Measurements from ENCODE around the gene SGCD. TPM values are rescaled to one million over a fixed set of nuclear protein-coding genes. Genes with fewer than 3 reads are reported as not detected.

Gene SGCD
- total RNA-seq, 1 experiment from 2014 or later, result not detected

DNA sequence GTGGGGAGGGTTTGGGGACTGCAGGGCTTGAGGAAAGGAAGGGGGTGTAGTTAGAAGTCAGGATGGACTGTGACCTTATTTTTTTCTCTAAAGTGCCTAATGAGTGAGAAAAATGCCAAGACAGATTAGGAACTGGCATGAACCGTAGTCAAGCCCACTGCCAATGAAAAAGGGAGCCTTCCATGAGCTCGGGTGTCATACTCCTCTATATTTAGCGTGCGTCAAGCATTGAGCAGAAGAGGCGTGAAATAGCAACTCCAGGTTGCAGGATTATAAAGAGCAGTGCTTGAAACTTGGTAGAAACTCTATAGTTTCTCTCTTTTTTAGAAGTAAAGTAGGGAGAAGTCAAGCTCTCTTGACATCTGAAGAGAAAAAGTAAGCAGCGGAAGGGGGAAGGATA lies 1.8 kb downstream of the SGCD start:
- Histone ChIP-seq H3K9me2 (ENCODE audit: insufficient read depth) (no peaks in the 10 kb centered on the region), H2AFZ (ENCODE audit: low read depth, low read length, poor library complexity, severe bottlenecking) (no peak overlapping the region), H3K4me2 (ENCODE audit: low read length) (no peak overlapping the region), H3K79me2 (ENCODE audit: insufficient read depth, low read length) (no peaks in the 10 kb centered on the region), H3K36me3 (ENCODE audit: control insufficient read depth in 1 of 2, insufficient read depth in 2 of 2, low read length in 2 of 2) (no peaks in the 10 kb centered on the region), H4K20me1 (ENCODE audit: insufficient read depth) (no peaks in the 10 kb centered on the region), H3K4me3 (replicated peaks in 1 of 2; ENCODE audit: low read depth in 1 of 2, low read length in 2 of 2) (no peak overlapping the region), H3K9ac (ENCODE audit: low read length) (no peak overlapping the region), H3K27ac (ENCODE audit: low read depth, low read length) (no peak overlapping the region), H3K27me3 (ENCODE audit: insufficient read depth, low read length) (no peaks in the 10 kb centered on the region), H3K9me3 (ENCODE audit: control insufficient read depth in 1 of 2, insufficient read depth in 1 of 2, low read depth in 1 of 2, low read length in 2 of 2) (peaks cover 0 to 3% of the 10 kb centered on the region in 2 experiments; a peak in 2 of 4 replicates), H3K4me1 (ENCODE audit: control insufficient read depth in 1 of 2, insufficient read depth in 2 of 2, low read length in 2 of 2) (no peaks in the 10 kb centered on the region)
- DNase-seq (ENCODE audit: low read depth, low spot score), result no peak
- no TSS peak for BruUV-seq (replicated peaks)
- no peak for ATAC-seq
- POLR2A ChIA-PET, result no interaction called here
- TF ChIP-seq TCF7L2 (IDR thresholded peaks at IDR 0.05; ENCODE audit: borderline replicate concordance, extremely low read depth, insufficient read depth, insufficient read length) (no peak), ZFX (IDR thresholded peaks at IDR 0.05) (no peak), ELF1 (IDR thresholded peaks at IDR 0.05; ENCODE audit: borderline replicate concordance, low read depth) (no peak), ATF3 (IDR thresholded peaks at IDR 0.05) (no peak), EZH2phosphoT487 (IDR thresholded peaks at IDR 0.05; ENCODE audit: borderline replicate concordance) (no peak), CEBPB (IDR thresholded peaks at IDR 0.05; ENCODE audit: low read depth) (no peak), RAD21 (IDR thresholded peaks at IDR 0.05; ENCODE audit: low read depth) (no peak)
- TF ChIP-seq, protein P1, sequence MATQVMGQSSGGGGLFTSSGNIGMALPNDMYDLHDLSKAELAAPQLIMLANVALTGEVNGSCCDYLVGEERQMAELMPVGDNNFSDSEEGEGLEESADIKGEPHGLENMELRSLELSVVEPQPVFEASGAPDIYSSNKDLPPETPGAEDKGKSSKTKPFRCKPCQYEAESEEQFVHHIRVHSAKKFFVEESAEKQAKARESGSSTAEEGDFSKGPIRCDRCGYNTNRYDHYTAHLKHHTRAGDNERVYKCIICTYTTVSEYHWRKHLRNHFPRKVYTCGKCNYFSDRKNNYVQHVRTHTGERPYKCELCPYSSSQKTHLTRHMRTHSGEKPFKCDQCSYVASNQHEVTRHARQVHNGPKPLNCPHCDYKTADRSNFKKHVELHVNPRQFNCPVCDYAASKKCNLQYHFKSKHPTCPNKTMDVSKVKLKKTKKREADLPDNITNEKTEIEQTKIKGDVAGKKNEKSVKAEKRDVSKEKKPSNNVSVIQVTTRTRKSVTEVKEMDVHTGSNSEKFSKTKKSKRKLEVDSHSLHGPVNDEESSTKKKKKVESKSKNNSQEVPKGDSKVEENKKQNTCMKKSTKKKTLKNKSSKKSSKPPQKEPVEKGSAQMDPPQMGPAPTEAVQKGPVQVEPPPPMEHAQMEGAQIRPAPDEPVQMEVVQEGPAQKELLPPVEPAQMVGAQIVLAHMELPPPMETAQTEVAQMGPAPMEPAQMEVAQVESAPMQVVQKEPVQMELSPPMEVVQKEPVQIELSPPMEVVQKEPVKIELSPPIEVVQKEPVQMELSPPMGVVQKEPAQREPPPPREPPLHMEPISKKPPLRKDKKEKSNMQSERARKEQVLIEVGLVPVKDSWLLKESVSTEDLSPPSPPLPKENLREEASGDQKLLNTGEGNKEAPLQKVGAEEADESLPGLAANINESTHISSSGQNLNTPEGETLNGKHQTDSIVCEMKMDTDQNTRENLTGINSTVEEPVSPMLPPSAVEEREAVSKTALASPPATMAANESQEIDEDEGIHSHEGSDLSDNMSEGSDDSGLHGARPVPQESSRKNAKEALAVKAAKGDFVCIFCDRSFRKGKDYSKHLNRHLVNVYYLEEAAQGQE (IDR thresholded peaks at IDR 0.05; ENCODE audit: low read depth), result no peak
- intact Hi-C loops (cut with micrococcal nuclease), result no loop called here
- RAD21 ChIA-PET (ENCODE audit: low non-redundant PET in 1 of 2, low total read pairs in 2 of 2, uncharacterized antibody in 2 of 2, unreplicated experiment in 2 of 2), result no interaction called here
- CTCF ChIA-PET, result no interaction called here

Measured in HCT116 (cell line).